Camera-type eye (tissue), 1 donor: Measurements from ENCODE around the gene DSEL. TPM values are rescaled to one million over a fixed set of nuclear protein-coding genes. Genes with fewer than 3 reads are reported as not detected.

ENCODE experiments used
- total RNA-seq: library from RNA; depleted of rRNA; stranded (reverse); fragments of >200 nt; gene quantifications from one replicate; pipeline ENCODE4 v1.2.3, GENCODE V29; 2014

DSEL gene
- total RNA-seq = 32.9 TPM

GRCh38 chr18:67516539-67517443 lies at the start of gene DSEL:
Gene DSEL, minus strand, starts transcription at chr18:67516720. Its CDS starts 2,112 bp downstream, at chr18:67514608.

